SK-N-SH treated with all-trans-retinoic acid at 6 μM for 48 hours (cell line): Measurements from ENCODE around the gene C1QTNF4.

ENCODE experiments used
- ATAC-seq: fragments of 200-7000 bp; cut with Tn5 transposase; 3 replicates; pipeline ENCODE4 v1.9.1; 2020; ENCODE audit warnings: mild to moderate bottlenecking, moderate library complexity
- ARNTL ChIP-seq: fragments of 450-650 bp; formaldehyde crosslinking; IDR thresholded peaks from 2 replicates; pipeline ENCODE4 v1.5.0; 2020; ENCODE audit warnings: low read depth, mild to moderate bottlenecking, moderate library complexity, borderline replicate concordance
- BACH2 ChIP-seq: fragments of 250-450 bp; sonication (Bioruptor Pico); IDR thresholded peaks from 2 replicates; pipeline ENCODE4 v1.9.0; 2021; ENCODE audit warnings: mild to moderate bottlenecking, borderline replicate concordance
- CSDC2 ChIP-seq: fragments of 250-450 bp; sonication (Bioruptor Pico); IDR thresholded peaks from 2 replicates; pipeline ENCODE4 v1.5.0; 2020; ENCODE audit warnings: mild to moderate bottlenecking, moderate library complexity
- ESRRG ChIP-seq: fragments of 250-450 bp; sonication (Bioruptor Pico); IDR thresholded peaks from 2 replicates; pipeline ENCODE4 v1.6.1; 2021; ENCODE audit warnings: mild to moderate bottlenecking
- GLIS3 ChIP-seq: fragments of 250-450 bp; sonication (Bioruptor Pico); IDR thresholded peaks from 2 replicates; pipeline ENCODE4 v1.5.0; 2020; ENCODE audit warnings: mild to moderate bottlenecking, moderate library complexity
- ISL1 ChIP-seq: fragments of 250-450 bp; sonication (Bioruptor Pico); IDR thresholded peaks from 2 replicates; pipeline ENCODE4 v2.1.2; 2022; ENCODE audit warnings: mild to moderate bottlenecking, moderate library complexity
- OSR1 ChIP-seq: fragments of 250-450 bp; sonication (Bioruptor Pico); IDR thresholded peaks from 2 replicates; pipeline ENCODE4 v1.8.0; 2022; ENCODE audit warnings: moderate library complexity, mild to moderate bottlenecking, inconsistent platforms
- PPARA ChIP-seq: fragments of 250-450 bp; sonication (Bioruptor Pico); IDR thresholded peaks from 2 replicates; pipeline ENCODE4 v1.5.0; 2020; ENCODE audit warnings: mild to moderate bottlenecking, borderline replicate concordance
- RARB ChIP-seq: fragments of 250-450 bp; sonication (Bioruptor Pico); IDR thresholded peaks from 2 replicates; pipeline ENCODE4 v1.8.0; 2021; ENCODE audit warnings: mild to moderate bottlenecking, moderate library complexity
- SNAI2 ChIP-seq: fragments of 250-450 bp; sonication (Bioruptor Pico); IDR thresholded peaks from 2 replicates; pipeline ENCODE4 v1.5.0; 2020; ENCODE audit warnings: mild to moderate bottlenecking, moderate library complexity
- TOX ChIP-seq: fragments of 250-450 bp; sonication (Bioruptor Pico); IDR thresholded peaks from 2 replicates; pipeline ENCODE4 v1.8.0; 2021; ENCODE audit warnings: mild to moderate bottlenecking, moderate library complexity, borderline replicate concordance
- ZC3H10 ChIP-seq: fragments of 250-450 bp; sonication (Bioruptor Pico); IDR thresholded peaks from 2 replicates; pipeline ENCODE4 v1.5.1; 2021; ENCODE audit warnings: mild to moderate bottlenecking, moderate library complexity
- ZFP3 ChIP-seq: fragments of 250-450 bp; sonication (Bioruptor Pico); IDR thresholded peaks from 2 replicates; pipeline ENCODE4 v1.5.0; 2020; ENCODE audit warnings: mild to moderate bottlenecking, moderate library complexity
- ZFP30 ChIP-seq: fragments of 450-650 bp; formaldehyde crosslinking; IDR thresholded peaks from 2 replicates; pipeline ENCODE4 v1.5.0; 2022; ENCODE audit warnings: mild to moderate bottlenecking, moderate library complexity
- ZNF565 ChIP-seq: fragments of 450-650 bp; formaldehyde crosslinking; conservative IDR thresholded peaks from 2 replicates; pipeline ENCODE4 v1.5.0; 2020; ENCODE audit warnings: low read depth, mild to moderate bottlenecking, moderate library complexity
- ZNF70 ChIP-seq: fragments of 450-650 bp; formaldehyde crosslinking; IDR thresholded peaks from 2 replicates; pipeline ENCODE4 v1.5.0; 2020; ENCODE audit warnings: mild to moderate bottlenecking, moderate library complexity
- ZNF8 ChIP-seq: fragments of 450-650 bp; formaldehyde crosslinking; IDR thresholded peaks from 2 replicates; pipeline ENCODE4 v1.5.0; 2020; ENCODE audit warnings: mild to moderate bottlenecking, moderate library complexity
- TF ChIP-seq, protein P1 (sequence below): fragments of 250-450 bp; sonication (Bioruptor Pico); IDR thresholded peaks from 2 replicates; pipeline ENCODE4 v1.8.0; 2021; ENCODE audit warnings: low read depth, mild to moderate bottlenecking, moderate library complexity, borderline replicate concordance
- TF ChIP-seq, protein P2 (sequence below): fragments of 250-450 bp; sonication (Bioruptor Pico); IDR thresholded peaks from 2 replicates; pipeline ENCODE4 v1.5.1; 2021; ENCODE audit warnings: mild to moderate bottlenecking, moderate library complexity
- TF ChIP-seq, protein P3 (sequence below): fragments of 250-450 bp; sonication (Bioruptor Pico); IDR thresholded peaks from 2 replicates; pipeline ENCODE4 v1.5.0; 2020; ENCODE audit warnings: mild to moderate bottlenecking, moderate library complexity
- TF ChIP-seq, protein P4 (sequence below): fragments of 250-450 bp; sonication (Bioruptor Pico); IDR thresholded peaks from 2 replicates; pipeline ENCODE4 v1.8.0; 2020; ENCODE audit warnings: mild to moderate bottlenecking, moderate library complexity, borderline replicate concordance
- TF ChIP-seq, protein P5 (sequence below): fragments of 250-450 bp; sonication (Bioruptor Pico); IDR thresholded peaks from 2 replicates; pipeline ENCODE4 v1.5.1; 2020; ENCODE audit warnings: low read depth, mild to moderate bottlenecking, moderate library complexity

The C1QTNF4 gene

GRCh38 chr11:47595029-47595428 lies 818 bp upstream of the C1QTNF4 start:
- TF ChIP-seq ZNF565 (no peak), TOX (no peak), RARB (no peak)
- TF ChIP-seq, protein P1, sequence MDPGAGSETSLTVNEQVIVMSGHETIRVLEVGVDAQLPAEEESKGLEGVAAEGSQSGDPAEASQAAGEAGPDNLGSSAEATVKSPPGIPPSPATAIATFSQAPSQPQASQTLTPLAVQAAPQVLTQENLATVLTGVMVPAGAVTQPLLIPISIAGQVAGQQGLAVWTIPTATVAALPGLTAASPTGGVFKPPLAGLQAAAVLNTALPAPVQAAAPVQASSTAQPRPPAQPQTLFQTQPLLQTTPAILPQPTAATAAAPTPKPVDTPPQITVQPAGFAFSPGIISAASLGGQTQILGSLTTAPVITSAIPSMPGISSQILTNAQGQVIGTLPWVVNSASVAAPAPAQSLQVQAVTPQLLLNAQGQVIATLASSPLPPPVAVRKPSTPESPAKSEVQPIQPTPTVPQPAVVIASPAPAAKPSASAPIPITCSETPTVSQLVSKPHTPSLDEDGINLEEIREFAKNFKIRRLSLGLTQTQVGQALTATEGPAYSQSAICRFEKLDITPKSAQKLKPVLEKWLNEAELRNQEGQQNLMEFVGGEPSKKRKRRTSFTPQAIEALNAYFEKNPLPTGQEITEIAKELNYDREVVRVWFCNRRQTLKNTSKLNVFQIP: no peak
- peak; percentile 8; the same call in 2 of the 3 replicates for ATAC-seq

DNA sequence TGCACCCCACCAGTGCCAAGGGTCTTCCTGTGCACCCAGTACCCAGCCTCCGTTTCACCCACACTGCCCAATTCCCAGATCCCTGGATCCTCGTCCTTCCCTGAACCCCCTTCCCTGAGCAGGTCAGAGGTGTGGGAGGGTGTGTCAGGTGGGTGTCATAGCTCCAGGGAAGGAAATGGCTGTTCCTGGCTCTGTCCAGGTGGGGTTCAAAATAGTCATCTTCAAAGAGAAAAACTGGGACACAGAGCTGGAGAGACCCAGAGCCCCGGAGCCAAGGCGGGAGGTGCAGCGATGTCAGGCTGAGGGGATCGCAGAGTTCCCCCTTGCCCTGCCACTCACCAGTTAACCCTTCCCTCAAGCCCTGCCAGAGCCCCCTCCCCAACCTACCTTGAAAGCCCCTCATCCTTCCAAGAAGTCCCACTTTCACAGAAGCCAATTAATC lies 698 bp downstream of the C1QTNF4 start:
- TF ChIP-seq ZFP3: no peak
- TF ChIP-seq ZNF8 (CRISPR knock-in tag): no peak
- no peak for TF ChIP-seq TOX
- TF ChIP-seq, protein P1: no peak
- no peak for TF ChIP-seq PPARA
- no peak for TF ChIP-seq ZFP30
- TF ChIP-seq, protein P2, sequence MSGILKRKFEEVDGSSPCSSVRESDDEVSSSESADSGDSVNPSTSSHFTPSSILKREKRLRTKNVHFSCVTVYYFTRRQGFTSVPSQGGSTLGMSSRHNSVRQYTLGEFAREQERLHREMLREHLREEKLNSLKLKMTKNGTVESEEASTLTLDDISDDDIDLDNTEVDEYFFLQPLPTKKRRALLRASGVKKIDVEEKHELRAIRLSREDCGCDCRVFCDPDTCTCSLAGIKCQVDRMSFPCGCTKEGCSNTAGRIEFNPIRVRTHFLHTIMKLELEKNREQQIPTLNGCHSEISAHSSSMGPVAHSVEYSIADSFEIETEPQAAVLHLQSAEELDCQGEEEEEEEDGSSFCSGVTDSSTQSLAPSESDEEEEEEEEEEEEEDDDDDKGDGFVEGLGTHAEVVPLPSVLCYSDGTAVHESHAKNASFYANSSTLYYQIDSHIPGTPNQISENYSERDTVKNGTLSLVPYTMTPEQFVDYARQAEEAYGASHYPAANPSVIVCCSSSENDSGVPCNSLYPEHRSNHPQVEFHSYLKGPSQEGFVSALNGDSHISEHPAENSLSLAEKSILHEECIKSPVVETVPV: no peak
- TF ChIP-seq GLIS3 (CRISPR knock-in tag): no peak
- no peak for TF ChIP-seq ISL1 (CRISPR knock-in tag)
- no peak for TF ChIP-seq BACH2 (CRISPR knock-in tag)
- TF ChIP-seq OSR1 (CRISPR knock-in tag): no peak
- no peak for TF ChIP-seq ARNTL
- TF ChIP-seq, protein P3, sequence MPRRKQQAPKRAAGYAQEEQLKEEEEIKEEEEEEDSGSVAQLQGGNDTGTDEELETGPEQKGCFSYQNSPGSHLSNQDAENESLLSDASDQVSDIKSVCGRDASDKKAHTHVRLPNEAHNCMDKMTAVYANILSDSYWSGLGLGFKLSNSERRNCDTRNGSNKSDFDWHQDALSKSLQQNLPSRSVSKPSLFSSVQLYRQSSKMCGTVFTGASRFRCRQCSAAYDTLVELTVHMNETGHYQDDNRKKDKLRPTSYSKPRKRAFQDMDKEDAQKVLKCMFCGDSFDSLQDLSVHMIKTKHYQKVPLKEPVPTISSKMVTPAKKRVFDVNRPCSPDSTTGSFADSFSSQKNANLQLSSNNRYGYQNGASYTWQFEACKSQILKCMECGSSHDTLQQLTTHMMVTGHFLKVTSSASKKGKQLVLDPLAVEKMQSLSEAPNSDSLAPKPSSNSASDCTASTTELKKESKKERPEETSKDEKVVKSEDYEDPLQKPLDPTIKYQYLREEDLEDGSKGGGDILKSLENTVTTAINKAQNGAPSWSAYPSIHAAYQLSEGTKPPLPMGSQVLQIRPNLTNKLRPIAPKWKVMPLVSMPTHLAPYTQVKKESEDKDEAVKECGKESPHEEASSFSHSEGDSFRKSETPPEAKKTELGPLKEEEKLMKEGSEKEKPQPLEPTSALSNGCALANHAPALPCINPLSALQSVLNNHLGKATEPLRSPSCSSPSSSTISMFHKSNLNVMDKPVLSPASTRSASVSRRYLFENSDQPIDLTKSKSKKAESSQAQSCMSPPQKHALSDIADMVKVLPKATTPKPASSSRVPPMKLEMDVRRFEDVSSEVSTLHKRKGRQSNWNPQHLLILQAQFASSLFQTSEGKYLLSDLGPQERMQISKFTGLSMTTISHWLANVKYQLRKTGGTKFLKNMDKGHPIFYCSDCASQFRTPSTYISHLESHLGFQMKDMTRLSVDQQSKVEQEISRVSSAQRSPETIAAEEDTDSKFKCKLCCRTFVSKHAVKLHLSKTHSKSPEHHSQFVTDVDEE (CRISPR knock-in tag): no peak
- TF ChIP-seq, protein P4, sequence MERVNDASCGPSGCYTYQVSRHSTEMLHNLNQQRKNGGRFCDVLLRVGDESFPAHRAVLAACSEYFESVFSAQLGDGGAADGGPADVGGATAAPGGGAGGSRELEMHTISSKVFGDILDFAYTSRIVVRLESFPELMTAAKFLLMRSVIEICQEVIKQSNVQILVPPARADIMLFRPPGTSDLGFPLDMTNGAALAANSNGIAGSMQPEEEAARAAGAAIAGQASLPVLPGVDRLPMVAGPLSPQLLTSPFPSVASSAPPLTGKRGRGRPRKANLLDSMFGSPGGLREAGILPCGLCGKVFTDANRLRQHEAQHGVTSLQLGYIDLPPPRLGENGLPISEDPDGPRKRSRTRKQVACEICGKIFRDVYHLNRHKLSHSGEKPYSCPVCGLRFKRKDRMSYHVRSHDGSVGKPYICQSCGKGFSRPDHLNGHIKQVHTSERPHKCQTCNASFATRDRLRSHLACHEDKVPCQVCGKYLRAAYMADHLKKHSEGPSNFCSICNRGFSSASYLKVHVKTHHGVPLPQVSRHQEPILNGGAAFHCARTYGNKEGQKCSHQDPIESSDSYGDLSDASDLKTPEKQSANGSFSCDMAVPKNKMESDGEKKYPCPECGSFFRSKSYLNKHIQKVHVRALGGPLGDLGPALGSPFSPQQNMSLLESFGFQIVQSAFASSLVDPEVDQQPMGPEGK (CRISPR knock-in tag): no peak
- TF ChIP-seq, protein P5, sequence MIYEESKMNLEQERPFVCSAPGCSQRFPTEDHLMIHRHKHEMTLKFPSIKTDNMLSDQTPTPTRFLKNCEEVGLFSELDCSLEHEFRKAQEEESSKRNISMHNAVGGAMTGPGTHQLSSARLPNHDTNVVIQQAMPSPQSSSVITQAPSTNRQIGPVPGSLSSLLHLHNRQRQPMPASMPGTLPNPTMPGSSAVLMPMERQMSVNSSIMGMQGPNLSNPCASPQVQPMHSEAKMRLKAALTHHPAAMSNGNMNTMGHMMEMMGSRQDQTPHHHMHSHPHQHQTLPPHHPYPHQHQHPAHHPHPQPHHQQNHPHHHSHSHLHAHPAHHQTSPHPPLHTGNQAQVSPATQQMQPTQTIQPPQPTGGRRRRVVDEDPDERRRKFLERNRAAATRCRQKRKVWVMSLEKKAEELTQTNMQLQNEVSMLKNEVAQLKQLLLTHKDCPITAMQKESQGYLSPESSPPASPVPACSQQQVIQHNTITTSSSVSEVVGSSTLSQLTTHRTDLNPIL (CRISPR knock-in tag): no peak
- no peak for TF ChIP-seq SNAI2 (CRISPR knock-in tag)
- TF ChIP-seq ZNF70: no peak
- peak; percentile 9; the same call in 1 of the 3 replicates for ATAC-seq

DNA sequence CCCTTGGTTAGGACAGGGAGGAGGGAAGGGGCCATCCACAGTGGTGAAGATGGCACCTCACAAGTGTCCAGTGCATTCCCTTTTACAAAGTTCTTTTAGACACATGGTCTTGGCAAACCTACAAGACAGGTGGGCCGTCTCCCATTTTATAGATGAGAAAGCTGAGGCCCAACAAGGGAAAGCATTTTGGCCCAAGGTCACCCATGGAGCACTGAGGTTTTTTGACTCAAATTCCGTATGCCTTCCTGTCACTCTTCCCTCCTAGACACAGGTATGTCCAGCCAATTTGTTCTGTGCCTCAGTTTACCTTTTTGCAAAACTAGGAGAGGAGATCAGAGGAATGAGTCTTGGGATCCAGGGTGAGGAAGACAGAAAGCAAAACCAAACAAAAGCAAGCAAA lies 1.2 kb downstream of the C1QTNF4 start:
- ATAC-seq: no peak

More for the DNA sequence above, 1.2 kb downstream of the C1QTNF4 start:
- TF ChIP-seq ZC3H10 (CRISPR knock-in tag): no peak
- TF ChIP-seq ESRRG (CRISPR knock-in tag): no peak
- no peak for TF ChIP-seq ZNF70
- TF ChIP-seq OSR1 (CRISPR knock-in tag): no peak
- no peak for TF ChIP-seq CSDC2 (CRISPR knock-in tag)
- TF ChIP-seq, protein P4 (CRISPR knock-in tag): no peak
- no peak for TF ChIP-seq PPARA
- no peak for TF ChIP-seq ZFP30
